Esophagus squamous epithelium (tissue), 5 donors: Measurements from ENCODE around the gene HUNK. TPM values are rescaled to one million over a fixed set of nuclear protein-coding genes. Genes with fewer than 3 reads are reported as not detected.

Experiments used
- DNase-seq: peaks from one replicate; lab custom pipeline; 2025; lab: John Stamatoyannopoulos, UW
- H3K27ac ChIP-seq, 4 donors: fragments of 200-600 bp; sonication (generic); one replicate each; pipeline ENCODE4 v1.5.1; 2016 to 2019; ENCODE audit warnings: mild to moderate bottlenecking in 1 of 4
- H3K27me3 ChIP-seq, 4 donors: fragments of 200-600 bp; sonication (generic); 1 replicate in 3 of 4; 2 replicates in 1 of 4; pipeline versions ENCODE4 v1.5.1 to v1.6.0; 2017 to 2021; ENCODE audit warnings: antibody characterized with exemption in 1 of 4
- H3K36me3 ChIP-seq, 3 donors: fragments of 200-600 bp; sonication (generic); one replicate each; pipeline ENCODE4 v1.5.1; 2016 to 2019
- H3K4me1 ChIP-seq, 3 donors: fragments of 200-600 bp; sonication (generic); one replicate each; pipeline ENCODE4 v1.5.1; 2017 to 2019
- H3K4me3 ChIP-seq, 4 donors: fragments of 200-600 bp; sonication (generic); 1 replicate in 3 of 4; 2 replicates in 1 of 4; pipeline ENCODE4 v1.5.1; 2016 to 2019; ENCODE audit warnings: mild to moderate bottlenecking in 2 of 4, moderate library complexity in 1 of 4
- H3K9me3 ChIP-seq, 3 donors: fragments of 200-600 bp; sonication (generic); one replicate each; pipeline ENCODE4 v1.5.1; 2016 to 2019
- CTCF ChIP-seq, 6 experiments: fragments of 450-650 bp in 4 of 6; fragments of 200-600 bp in 2 of 6; sonication (generic) in 2 of 6; IDR thresholded peaks; one replicate each; pipeline ENCODE4 v1.5.1; 2016 to 2019; ENCODE audit warnings: antibody characterized with exemption in 6 of 6, mild to moderate bottlenecking in 4 of 6, moderate library complexity in 4 of 6
- POLR2A ChIP-seq, 4 donors: fragments of 450-650 bp; IDR thresholded peaks; one replicate each; pipeline ENCODE4 v1.6.1; 2017; ENCODE audit warnings: antibody characterized with exemption in 4 of 4, mild to moderate bottlenecking in 4 of 4, moderate library complexity in 3 of 4
- WGBS, 2 donors: methylation state at CpG; one replicate each; pipeline ENCODE4 v1.1.5; 2018; 5-methylcytosine and 5-hydroxymethylcytosine counted together
- intact Hi-C: fragments of 100-400 bp; cut with DNase I; formaldehyde crosslinking; loops from one replicate; pipeline ENCODE4 v1.15.0; 2022
- total RNA-seq, 4 donors: library from RNA; depleted of rRNA; stranded (reverse); fragments of >200 nt; gene quantifications; one replicate each; pipeline ENCODE4 v1.1.0, GENCODE V29; 2016
- donor health status: DM: yes; HTN: yes; CAD: no.

HUNK gene
- total RNA-seq, 4 donors from 2014 or later = under 0.01 to 2.8 (median 0.42) TPM

- Histone ChIP-seq H3K4me3 (no peak overlapping the region), H3K9me3 (no peaks in the 10 kb centered on the region), H3K36me3 (no peaks in the 10 kb centered on the region), H3K27ac (no peak overlapping the region), H3K4me1 (no peaks in the 10 kb centered on the region), H3K27me3 (no peaks in the 10 kb centered on the region)
- DNase-seq = no peak
- intact Hi-C loops = no loop called here
- TF ChIP-seq CTCF (IDR thresholded peaks at IDR 0.05) (no peak), POLR2A (IDR thresholded peaks at IDR 0.05) (no peak)
- WGBS, 2 donors = 83 to 90% methylated on average over 7 of the region's 7 CpGs
Measured at GRCh38 chr21:31972622-31973021, 99.8 kb downstream of the HUNK start.

GRCh38 chr21:31973402-31973944 lies 100.7 kb downstream of the HUNK start:
- Histone ChIP-seq H3K9me3 (no peaks in the 10 kb centered on the region), H3K27me3 (no peaks in the 10 kb centered on the region), H3K36me3 (no peaks in the 10 kb centered on the region), H3K4me1 (no peaks in the 10 kb centered on the region), H3K27ac (no peak overlapping the region), H3K4me3 (no peak overlapping the region)
- no peak for DNase-seq
- 92 to 96% methylated on average over 4 to 6 of the region's 6 CpGs for WGBS, 2 donors
- TF ChIP-seq POLR2A (IDR thresholded peaks at IDR 0.05) (no peak), CTCF (IDR thresholded peaks at IDR 0.05) (no peak)
- intact Hi-C loops = no loop called here

- Histone ChIP-seq H3K27ac (no peak overlapping the region), H3K9me3 (no peaks in the 10 kb centered on the region), H3K36me3 (no peaks in the 10 kb centered on the region), H3K27me3 (no peaks in the 10 kb centered on the region), H3K4me1 (no peaks in the 10 kb centered on the region), H3K4me3 (no peak overlapping the region)
- DNase-seq = no peak
- intact Hi-C loops = no loop called here
- WGBS, 2 donors = 59 to 69% methylated on average over 16 of the region's 16 CpGs
- TF ChIP-seq CTCF (IDR thresholded peaks at IDR 0.05) (no peak), POLR2A (IDR thresholded peaks at IDR 0.05) (no peak)
Measured at GRCh38 chr21:31974454-31974985, 101.7 kb downstream of the HUNK start.

- DNase-seq = no peak
- intact Hi-C loops = no loop called here
- H3K9me3 ChIP-seq = no peaks in the 10 kb centered on the region
- no peak for TF ChIP-seq CTCF (IDR thresholded peaks at IDR 0.05)
- no peak for TF ChIP-seq POLR2A (IDR thresholded peaks at IDR 0.05)
- no peaks in the 10 kb centered on the region for H3K4me1 ChIP-seq
- H3K27ac ChIP-seq = no peak overlapping the region
- H3K27me3 ChIP-seq = no peaks in the 10 kb centered on the region
- H3K36me3 ChIP-seq = no peaks in the 10 kb centered on the region
- no peak overlapping the region for H3K4me3 ChIP-seq
- 85 to 93% methylated on average over 6 of the region's 6 CpGs for WGBS, 2 donors
Measured at GRCh38 chr21:31975491-31975890, 102.7 kb downstream of the HUNK start.

GRCh38 chr21:31977816-31978215 lies 105.0 kb downstream of the HUNK start:
- Histone ChIP-seq H3K4me1 (no peaks in the 10 kb centered on the region), H3K27ac (no peak overlapping the region), H3K9me3 (no peaks in the 10 kb centered on the region), H3K4me3 (no peak overlapping the region), H3K27me3 (no peaks in the 10 kb centered on the region), H3K36me3 (no peaks in the 10 kb centered on the region)
- 88% methylated on average over 2 of the region's 7 CpGs; no CpG with 5 or more reads in 1 of the 2 donors for WGBS, 2 donors
- TF ChIP-seq POLR2A (IDR thresholded peaks at IDR 0.05) = no peak
- TF ChIP-seq CTCF (IDR thresholded peaks at IDR 0.05) = no peak
- no peak for DNase-seq
- intact Hi-C loops = no loop called here
